VCaP (cell line): ENCODE results near the gene MOV10L1.
A peak's percentile ranks its signal among the peaks of the same experiment; 100 is the strongest.

ENCODE experiments used
- H3K27ac ChIP-seq: fragments of 450-650 bp; 2 replicates; pipeline ENCODE4 v1.5.1; 2017
- TF ChIP-seq, protein P1 (sequence below): fragments of 450-650 bp; conservative IDR thresholded peaks from 2 replicates; pipeline ENCODE4 v1.5.1; 2017; ENCODE audit warnings: mild to moderate bottlenecking, moderate library complexity

The MOV10L1 gene

DNA sequence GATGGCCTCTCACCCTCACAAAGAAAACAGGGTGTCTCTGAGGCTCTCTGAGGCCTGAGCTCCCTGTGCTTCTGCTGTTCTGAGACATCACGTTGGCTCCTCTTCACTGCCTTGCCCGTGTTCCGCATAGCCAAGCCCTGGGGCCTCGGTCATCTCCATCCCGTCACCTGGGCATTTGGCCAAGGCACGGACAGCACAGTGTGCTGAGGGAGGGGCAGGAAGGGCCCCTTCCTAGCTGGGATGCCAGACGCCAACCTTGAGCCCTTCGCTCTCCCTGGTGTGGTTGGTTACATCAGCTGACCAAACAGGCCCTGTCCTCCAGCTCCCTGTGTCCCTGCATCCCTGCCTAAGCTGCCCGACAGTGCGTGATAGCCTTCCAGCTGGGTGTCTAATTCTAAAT is 25.9 kb downstream of the MOV10L1 start:
- TF ChIP-seq, protein P1, sequence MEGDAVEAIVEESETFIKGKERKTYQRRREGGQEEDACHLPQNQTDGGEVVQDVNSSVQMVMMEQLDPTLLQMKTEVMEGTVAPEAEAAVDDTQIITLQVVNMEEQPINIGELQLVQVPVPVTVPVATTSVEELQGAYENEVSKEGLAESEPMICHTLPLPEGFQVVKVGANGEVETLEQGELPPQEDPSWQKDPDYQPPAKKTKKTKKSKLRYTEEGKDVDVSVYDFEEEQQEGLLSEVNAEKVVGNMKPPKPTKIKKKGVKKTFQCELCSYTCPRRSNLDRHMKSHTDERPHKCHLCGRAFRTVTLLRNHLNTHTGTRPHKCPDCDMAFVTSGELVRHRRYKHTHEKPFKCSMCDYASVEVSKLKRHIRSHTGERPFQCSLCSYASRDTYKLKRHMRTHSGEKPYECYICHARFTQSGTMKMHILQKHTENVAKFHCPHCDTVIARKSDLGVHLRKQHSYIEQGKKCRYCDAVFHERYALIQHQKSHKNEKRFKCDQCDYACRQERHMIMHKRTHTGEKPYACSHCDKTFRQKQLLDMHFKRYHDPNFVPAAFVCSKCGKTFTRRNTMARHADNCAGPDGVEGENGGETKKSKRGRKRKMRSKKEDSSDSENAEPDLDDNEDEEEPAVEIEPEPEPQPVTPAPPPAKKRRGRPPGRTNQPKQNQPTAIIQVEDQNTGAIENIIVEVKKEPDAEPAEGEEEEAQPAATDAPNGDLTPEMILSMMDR: no peak
- peak overlapping the region; percentile 61 for H3K27ac ChIP-seq

DNA sequence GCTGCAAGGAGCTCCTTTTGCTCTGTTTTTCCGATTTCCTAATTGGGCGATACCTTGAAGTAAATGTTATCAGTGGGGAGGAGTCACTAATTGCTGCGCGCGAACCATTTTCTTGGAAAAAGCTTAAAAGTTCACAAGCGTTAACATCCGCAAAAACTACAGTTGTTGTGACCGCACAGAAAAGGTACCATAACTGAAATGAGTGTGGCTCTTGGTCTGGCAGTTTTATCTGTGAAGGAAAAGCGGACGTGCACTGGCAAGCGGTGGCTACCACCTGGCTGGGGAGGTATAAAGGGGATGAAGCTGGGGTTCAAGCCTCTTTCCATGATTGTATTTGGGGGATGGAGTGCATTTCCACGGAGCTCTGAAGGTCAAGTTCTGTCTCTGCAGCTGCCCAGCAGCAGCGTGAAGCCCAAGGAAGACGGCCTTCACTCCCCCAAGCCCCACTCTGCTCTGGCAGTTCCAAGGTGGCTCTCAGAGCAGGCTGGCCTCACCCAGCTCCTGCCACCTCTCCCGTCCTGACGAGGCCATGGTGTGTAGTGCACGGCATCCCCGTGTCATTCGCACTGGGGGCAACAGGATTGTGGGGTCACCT is 27.5 kb downstream of the MOV10L1 start:
- TF ChIP-seq, protein P1: no peak
- no peak overlapping the region for H3K27ac ChIP-seq

DNA sequence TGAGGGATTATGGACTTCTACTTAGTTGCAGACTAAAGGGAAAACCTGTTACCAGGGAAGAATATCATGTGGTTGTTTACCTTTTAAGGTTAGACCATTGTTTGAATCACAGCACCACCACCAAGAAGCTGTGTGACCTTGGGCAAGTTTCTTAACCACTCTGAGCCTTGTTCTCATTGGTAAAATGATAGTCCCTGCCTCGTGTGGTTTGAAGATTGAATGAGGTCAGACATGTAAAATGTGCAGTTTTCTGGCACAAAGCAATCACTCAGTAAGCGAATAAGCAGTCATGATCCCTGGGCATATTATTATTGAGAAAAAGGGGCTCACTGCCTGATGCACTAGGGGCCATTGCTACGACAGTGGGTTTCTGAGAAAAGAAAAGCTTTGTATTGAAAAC is 28.3 kb downstream of the MOV10L1 start:
- no peak overlapping the region for H3K27ac ChIP-seq
- TF ChIP-seq, protein P1: no peak

DNA sequence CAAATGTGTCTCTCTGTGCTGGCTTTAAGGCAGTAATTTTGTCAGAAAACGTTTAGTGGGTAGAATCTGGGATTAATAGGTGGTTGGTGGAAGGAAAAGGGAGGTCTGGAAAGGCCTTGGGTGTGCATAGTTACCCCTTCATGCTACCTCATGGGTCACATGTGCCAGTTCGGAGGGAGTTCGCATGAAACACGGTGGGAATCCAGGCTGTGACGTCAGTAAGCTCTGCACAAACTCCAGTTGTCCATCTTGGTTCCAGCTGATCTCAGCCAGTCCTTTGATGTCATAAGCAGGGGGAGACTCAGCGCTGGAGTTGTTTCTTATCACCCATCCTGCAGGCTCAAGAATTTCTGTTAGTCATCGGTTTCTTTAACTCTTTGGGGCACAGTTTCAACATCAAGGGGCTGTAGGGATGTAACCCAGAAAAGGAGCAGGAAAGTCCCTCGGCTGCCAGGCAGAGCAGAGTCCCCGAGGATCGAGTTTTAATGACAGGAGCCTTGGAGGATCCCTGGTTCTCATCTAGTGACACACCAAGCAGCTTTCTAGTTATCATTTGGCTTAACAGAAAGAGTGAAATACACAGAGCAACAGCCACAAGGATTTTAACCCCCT is 28.9 kb downstream of the MOV10L1 start:
- TF ChIP-seq, protein P1: no peak
- H3K27ac ChIP-seq: no peak overlapping the region

DNA sequence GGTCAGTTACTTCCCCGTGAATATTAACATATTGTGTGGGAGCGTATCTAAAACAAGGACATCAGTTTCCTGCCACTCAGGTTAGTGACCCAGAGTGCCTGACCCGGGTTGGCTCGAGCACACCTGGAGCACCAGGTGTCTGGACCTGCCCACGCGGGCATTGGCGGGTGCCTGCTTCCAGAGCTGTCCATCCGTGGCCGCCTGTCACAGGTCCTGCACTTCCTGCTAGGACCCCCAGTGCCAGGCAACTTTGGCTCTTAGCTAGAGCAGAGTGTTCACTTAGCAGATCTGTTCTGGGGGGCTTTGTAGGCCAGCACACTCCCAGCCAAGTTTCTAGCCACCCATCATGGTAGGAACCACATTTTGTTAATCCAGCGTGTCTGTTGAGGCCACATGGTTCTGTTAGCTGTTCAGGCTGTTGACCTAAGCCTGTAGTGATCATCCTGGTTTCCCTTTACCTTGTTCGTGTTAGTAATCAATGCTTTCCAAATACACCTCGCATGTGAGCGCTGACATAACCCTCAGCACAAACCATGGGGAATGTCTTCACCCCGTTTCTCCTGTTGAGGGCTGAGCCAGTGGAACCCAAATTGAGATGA is 29.5 kb downstream of the MOV10L1 start:
- H3K27ac ChIP-seq: no peak overlapping the region
- TF ChIP-seq, protein P1: no peak

DNA sequence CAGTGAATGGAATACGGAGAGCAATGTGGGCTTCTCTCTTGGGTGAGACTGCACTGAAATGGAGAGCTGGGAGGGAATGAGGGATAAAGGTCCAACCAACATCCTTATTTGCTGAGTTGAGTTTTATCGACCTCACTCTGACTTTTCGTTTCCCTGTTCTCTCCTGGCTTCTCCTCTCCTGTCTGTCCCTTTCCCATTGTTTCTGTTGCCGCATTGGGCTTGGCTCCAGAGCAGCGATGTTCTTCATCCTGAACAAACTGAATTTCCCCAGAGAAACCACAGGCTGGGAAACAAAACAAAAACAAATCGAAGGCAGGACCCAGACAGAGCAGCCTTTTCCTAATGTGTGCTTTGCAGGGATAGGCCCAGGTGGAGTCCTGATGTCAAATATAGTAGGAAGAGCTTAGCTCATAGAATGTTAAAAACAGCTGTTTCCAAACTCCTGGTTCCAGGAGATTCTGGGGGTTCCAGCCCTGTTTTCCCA is 30.0 kb downstream of the MOV10L1 start:
- TF ChIP-seq, protein P1: no peak
- no peak overlapping the region for H3K27ac ChIP-seq

DNA sequence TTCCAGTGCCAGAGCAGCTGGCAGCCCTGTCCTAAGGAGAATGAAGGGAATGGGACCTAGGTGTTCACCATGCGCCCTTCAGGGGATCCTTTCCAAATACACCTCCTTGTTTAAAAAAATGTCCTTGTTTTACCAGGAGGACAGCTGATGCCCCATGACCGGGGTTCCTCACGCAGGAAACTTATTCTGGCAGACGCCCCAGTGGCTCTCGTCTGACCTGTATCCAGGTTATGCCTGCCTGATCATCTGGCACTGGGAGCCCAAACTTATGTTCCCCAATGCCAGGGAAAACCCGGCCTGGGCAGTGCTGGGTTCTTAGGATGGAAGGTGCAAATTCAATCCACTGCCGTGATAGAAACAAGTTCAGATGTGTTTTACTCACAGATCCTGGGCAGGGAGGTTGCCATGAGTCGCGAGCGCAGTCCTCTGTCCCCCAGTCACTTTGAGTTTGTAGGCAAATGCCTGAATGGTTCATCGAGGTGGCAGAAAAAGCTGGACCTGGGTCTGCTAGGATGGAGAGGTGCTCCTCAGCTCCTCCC is 31.5 kb downstream of the MOV10L1 start:
- H3K27ac ChIP-seq: no peak overlapping the region
- TF ChIP-seq, protein P1: no peak
